GM06990 (cell line): ENCODE results near the gene RRBP1.

Experiments
- DNase-seq: peaks from one replicate; pipeline ENCODE4 v3.0.0-alpha.2; 2011; ENCODE audit not compliant: insufficient read length; ENCODE audit errors: extremely low read depth
- H3K27me3 ChIP-seq: replicated peaks from 2 replicates; pipeline ENCODE4 v1.6.0; 2011; ENCODE audit warnings: low read length; ENCODE audit not compliant: control insufficient read depth, insufficient read depth
- H3K36me3 ChIP-seq: 2 replicates; pipeline ENCODE4 v1.5.1; 2011; ENCODE audit warnings: low read length; ENCODE audit not compliant: control insufficient read depth, insufficient read depth
- H3K4me3 ChIP-seq: replicated peaks from 2 replicates; pipeline ENCODE4 v1.5.1; 2011; ENCODE audit warnings: low read depth, mild to moderate bottlenecking, control low read depth, low read length
- CTCF ChIP-seq: IDR thresholded peaks from 2 replicates; pipeline ENCODE4 v1.5.1; 2011; ENCODE audit warnings: low read length, control low read depth, mild to moderate bottlenecking, inconsistent platforms; ENCODE audit not compliant: insufficient read depth, poor library complexity, severe bottlenecking

RRBP1 gene

GRCh38 chr20:17626217-17627007, 55.6 kb downstream of the RRBP1 start:
- no peak for TF ChIP-seq CTCF
- Histone ChIP-seq H3K36me3 (peaks cover 41% of the 10 kb centered on the region), H3K4me3 (no peak overlapping the region), H3K27me3 (no peaks in the 10 kb centered on the region)
- no peak for DNase-seq

- H3K27me3 ChIP-seq, result no peaks in the 10 kb centered on the region
- no peak for DNase-seq
- H3K4me3 ChIP-seq, result no peak overlapping the region
- peaks cover 46% of the 10 kb centered on the region for H3K36me3 ChIP-seq
- TF ChIP-seq CTCF, result no peak
Observed at GRCh38 chr20:17625246-17626051, 56.6 kb downstream of the RRBP1 start.

- Histone ChIP-seq H3K36me3 (peaks cover 41% of the 10 kb centered on the region), H3K27me3 (no peaks in the 10 kb centered on the region), H3K4me3 (no peak overlapping the region)
- no peak for TF ChIP-seq CTCF
- no peak for DNase-seq
Observed at GRCh38 chr20:17624551-17625245, 57.3 kb downstream of the RRBP1 start.

- DNase-seq, result no peak
- no peak for TF ChIP-seq CTCF
- Histone ChIP-seq H3K4me3 (no peak overlapping the region), H3K27me3 (no peaks in the 10 kb centered on the region), H3K36me3 (peaks cover 40% of the 10 kb centered on the region)
Observed at GRCh38 chr20:17624070-17624469, 58.0 kb downstream of the RRBP1 start.

- DNase-seq, result no peak
- Histone ChIP-seq H3K36me3 (peaks cover 46% of the 10 kb centered on the region), H3K4me3 (no peak overlapping the region), H3K27me3 (no peaks in the 10 kb centered on the region)
- TF ChIP-seq CTCF, result no peak
Observed at GRCh38 chr20:17622851-17623508, 59.1 kb downstream of the RRBP1 start.
